HG03558 (cell line): ENCODE data around the gene SPRR2B.
"Not testable (repeated sequence)": the region's sequence is repeated elsewhere in the genome, so short reads cannot be mapped to it uniquely, and the experiment has no call there.

ENCODE experiments used
- ATAC-seq: cut with Tn5 transposase; IDR thresholded peaks from one replicate; pipeline ENCODE4 v1.9.1; 2021; ENCODE audit warnings: moderate number of reproducible peaks; ENCODE audit not compliant: unreplicated experiment; ENCODE audit errors: extremely low read depth

The SPRR2B gene

DNA sequence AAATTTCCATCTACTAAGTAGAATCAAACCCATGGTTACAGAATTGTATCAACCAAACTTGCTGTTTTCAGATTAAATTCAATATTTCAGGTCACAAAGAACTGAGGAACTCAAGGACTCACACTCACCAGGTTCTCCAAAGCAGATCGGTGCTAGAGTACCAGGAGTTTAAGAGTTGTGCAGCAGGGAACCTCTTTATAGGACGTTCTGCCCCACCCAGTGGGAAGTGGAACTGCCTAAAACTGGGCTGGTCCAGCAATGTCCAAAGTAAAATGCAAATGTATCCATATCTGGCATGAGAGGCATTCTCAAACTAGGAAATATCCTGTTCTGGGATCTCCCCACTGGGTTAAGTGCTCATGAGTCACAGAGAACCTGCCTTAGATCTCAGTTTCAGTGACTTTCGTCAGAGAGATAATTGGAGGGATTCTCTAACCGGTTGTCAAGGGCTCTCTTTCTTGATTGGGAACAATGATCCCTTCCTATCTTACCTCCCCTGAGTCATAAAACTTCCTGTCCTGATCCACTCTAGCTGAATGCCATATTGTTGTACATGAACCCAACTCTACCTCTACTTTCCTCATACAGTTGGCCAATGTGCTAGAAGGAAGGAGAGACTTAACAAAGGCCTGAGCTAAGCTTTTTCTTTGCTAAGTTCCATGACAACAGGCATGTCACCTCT is 30.3 kb downstream of the SPRR2B start, which contains the start of gene SPRR2D:
Gene SPRR2D (minus strand): TSS at position 171 of the 682 bp plus-strand sequence. CDS start 774 bp downstream, outside the sequence.
- no peak for ATAC-seq

DNA sequence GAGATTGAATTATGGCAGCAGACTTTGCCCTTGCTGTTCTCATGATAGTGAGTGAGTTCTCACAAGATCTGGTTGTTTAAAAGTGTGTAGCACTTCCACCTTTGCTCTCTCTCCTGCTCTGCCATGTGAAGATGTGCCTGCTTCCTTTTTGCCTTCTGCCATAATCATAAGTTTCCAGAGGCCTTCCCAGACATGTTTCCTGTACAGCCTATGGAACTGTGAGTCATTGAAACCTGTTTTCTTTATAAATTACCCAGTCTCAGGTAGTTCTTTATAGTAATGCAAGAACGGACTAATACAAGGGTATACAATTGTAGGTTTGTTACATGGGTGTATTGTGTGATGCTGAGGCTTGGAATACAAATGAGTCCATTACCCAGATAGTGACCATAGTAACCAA is 36.2 kb downstream of the SPRR2B start:
- no peak for ATAC-seq

DNA sequence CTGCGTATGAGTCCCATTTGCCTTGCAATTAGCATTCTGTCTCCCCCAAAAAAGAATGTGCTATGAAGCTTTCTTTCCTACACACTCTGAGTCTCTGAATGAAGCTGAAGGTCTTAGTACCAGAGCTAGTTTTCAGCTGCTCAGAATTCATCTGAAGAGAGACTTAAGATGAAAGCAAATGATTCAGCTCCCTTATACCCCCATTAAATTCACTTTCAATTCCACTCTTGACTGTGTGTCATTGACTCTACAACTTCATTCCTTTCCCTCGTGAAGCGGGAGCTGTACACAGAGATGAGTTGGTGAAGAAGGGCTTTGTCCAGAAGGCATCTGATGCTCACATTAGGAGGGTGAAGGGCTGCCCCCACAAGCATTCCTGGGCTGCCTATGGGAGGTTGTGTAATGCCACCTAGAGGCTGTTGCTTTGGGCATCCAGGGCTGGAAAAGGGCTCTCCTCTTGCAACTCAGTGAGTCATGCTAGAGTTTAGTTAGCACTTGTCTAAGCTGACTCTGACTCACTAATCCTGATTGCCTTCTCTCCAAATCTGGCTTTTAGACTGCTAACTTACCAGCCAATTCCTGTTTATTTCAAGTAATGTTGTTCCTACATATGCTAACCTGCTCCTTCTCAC is 38.6 kb downstream of the SPRR2B start:
- ATAC-seq: no peak

- ATAC-seq: no peak
Measured at GRCh38 chr1:153032073-153032472, 39.3 kb downstream of the SPRR2B start.

DNA sequence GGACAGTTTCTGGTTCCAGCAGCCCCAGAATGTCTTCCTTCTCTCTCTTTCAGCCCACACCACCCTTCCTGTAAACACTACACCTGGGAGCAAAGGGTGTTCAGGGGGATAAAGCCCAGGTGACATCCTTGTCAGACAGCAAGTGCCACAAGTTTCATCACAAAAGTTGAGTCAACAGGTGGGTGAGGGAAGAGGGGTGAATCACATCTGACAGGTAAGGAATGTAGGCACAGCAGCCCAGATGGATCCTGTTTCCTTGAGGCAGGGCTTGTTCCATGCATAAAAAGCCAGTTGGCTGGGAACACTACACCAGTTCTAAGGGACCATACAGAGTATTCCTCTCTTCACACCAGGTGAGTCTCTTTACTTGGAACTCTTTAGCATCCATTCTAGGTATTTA is 40.5 kb downstream of the SPRR2B start, which contains the start of gene SPRR1B:
Gene SPRR1B (plus strand): TSS at position 309 of the 400 bp plus-strand sequence. CDS start 1,143 bp downstream, outside the sequence.
- ATAC-seq: no peak

- ATAC-seq: no peak
Measured at GRCh38 chr1:153028766-153029165, 42.6 kb downstream of the SPRR2B start.

GRCh38 chr1:153025797-153026196 is 45.6 kb downstream of the SPRR2B start:
- ATAC-seq: no peak

DNA sequence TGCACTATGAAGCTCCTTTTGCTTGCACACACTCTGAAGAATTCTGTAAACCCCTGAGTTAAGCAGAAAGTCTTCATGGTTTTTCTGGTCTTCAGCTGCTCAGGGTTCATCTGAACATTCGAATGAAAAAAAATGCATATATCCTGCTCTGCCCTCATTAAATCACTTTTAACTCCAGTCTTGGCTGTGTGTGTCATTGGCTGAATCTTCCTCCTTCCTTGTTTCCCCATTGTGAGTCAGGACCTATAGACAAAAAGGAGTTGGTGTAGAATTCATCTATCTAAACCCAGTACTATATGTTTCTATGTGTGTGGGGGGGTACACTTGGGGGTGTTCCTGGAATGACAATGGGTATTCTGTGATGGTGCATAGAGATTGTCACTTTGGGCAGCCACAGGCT is 47.0 kb downstream of the SPRR2B start:
- ATAC-seq: no peak

GRCh38 chr1:153023109-153023508 is 48.3 kb downstream of the SPRR2B start:
- no peak for ATAC-seq

- ATAC-seq: not testable (repeated sequence)
Measured at GRCh38 chr1:153022340-153022739, 49.1 kb downstream of the SPRR2B start.

DNA sequence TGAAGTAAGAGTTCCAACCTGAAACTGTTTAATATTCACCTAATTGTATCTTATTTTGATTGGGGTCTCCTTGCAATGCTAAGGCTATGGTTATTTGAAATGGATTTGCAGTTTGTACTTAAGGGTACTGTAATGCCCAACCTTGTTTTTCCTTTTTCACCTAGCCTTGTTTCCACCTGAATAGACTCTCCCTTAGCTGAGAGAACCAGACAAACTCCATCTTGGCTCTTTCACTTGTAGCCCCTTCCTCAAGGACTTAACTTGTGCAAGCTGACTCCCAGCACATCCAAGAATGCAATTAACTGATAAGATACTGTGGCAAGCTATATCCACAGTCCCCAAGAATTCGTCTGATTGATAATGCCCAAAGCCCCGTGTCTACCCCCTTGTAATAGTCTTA is 49.6 kb downstream of the SPRR2B start:
- ATAC-seq: not testable (repeated sequence)
